Endothelial cell of umbilical vein (primary cell): ENCODE data around the gene ERVW-1.

ENCODE experiments used
- CTCF ChIP-seq, 2 donors: IDR thresholded peaks; 1 replicate in 1 of 2; 2 replicates in 1 of 2; pipeline ENCODE4 v1.5.1; 2011; ENCODE audit warnings: low read length in 2 of 2, mild to moderate bottlenecking in 2 of 2, moderate library complexity in 2 of 2, control low read depth in 1 of 2, inconsistent platforms in 1 of 2, low read depth in 1 of 2; ENCODE audit not compliant: insufficient read depth in 1 of 2; ENCODE audit errors: extremely low read depth in 1 of 2
- EZH2 ChIP-seq: IDR thresholded peaks from 2 replicates; pipeline ENCODE4 v1.6.1; 2012; ENCODE audit warnings: borderline replicate concordance, low read depth, mild to moderate bottlenecking, moderate library complexity, low read length, inconsistent platforms; ENCODE audit not compliant: severe bottlenecking
- POLR2A ChIP-seq: IDR thresholded peaks from 2 replicates; pipeline ENCODE4 v1.6.1; 2012; ENCODE audit warnings: low read depth, mild to moderate bottlenecking, control low read depth, low read length
- POLR2AphosphoS5 ChIP-seq: IDR thresholded peaks from 2 replicates; pipeline ENCODE4 v1.6.1; 2012; ENCODE audit warnings: low read depth, mild to moderate bottlenecking, control low read depth, low read length, moderate library complexity; ENCODE audit not compliant: insufficient read depth

- no peak for TF ChIP-seq POLR2A
- TF ChIP-seq EZH2 = no peak
- TF ChIP-seq CTCF (IDR thresholded peaks at IDR 0.05; ENCODE audit: extremely low read depth in 1 of 2, insufficient read depth in 1 of 2, low read depth in 1 of 2, low read length in 2 of 2) = no peak
- no peak for TF ChIP-seq POLR2AphosphoS5
Observed at GRCh38 chr7:92513167-92513902, 35.6 kb upstream of the ERVW-1 start.
